ENCODE data around the gene USP21. TPM values are rescaled to one million over a fixed set of nuclear protein-coding genes. Genes with fewer than 3 reads are reported as not detected.
A peak's percentile ranks its signal among the peaks of the same experiment; 100 is the strongest.

The USP21 gene
- polyA plus RNA-seq, 1 of the 3 experiments (the other 2 are of a cell fraction), result 26.8 TPM

GRCh38 chr1:161153176-161153575 lies 6.1 kb upstream of the USP21 start:
- no peaks in the 10 kb centered on the region for H3K9me2 ChIP-seq
- H3K27me3 ChIP-seq (ENCODE audit: insufficient read depth), result no peaks in the 10 kb centered on the region
- peaks cover 4 to 14% of the 10 kb centered on the region in 2 experiments for H3K36me3 ChIP-seq (replicated peaks in 1 of 2; ENCODE audit: control insufficient read depth in 1 of 2, insufficient read depth in 2 of 2, low read length in 1 of 2)
- peak overlapping the region; percentile 61 to 98 for H3K4me3 ChIP-seq (ENCODE audit: low read depth in 2 of 2, low read length in 1 of 2)
- peak overlapping the region; percentile 77; the same call in 1 of the 2 replicates for H3K4me2 ChIP-seq
- WGBS (ENCODE audit: low lambda C conversion rate), result 27% methylated on average over 9 of the region's 9 CpGs
- peak overlapping the region; percentile 97; the same call in 1 of the 2 replicates for H3K9ac ChIP-seq
- peak overlapping the region; percentile 97 for H3K27ac ChIP-seq (ENCODE audit: low read depth in 2 of 2, low read length in 1 of 2)
- no peak for TF ChIP-seq NRF1 (IDR thresholded peaks at IDR 0.05; ENCODE audit: low read depth, low read length)
- TF ChIP-seq EP300 (IDR thresholded peaks at IDR 0.05; ENCODE audit: borderline replicate concordance in 1 of 2, low read depth in 1 of 2, low read length in 1 of 2), result no peak
- TF ChIP-seq EZH2phosphoT487 (IDR thresholded peaks at IDR 0.05; ENCODE audit: borderline replicate concordance, low read depth), result no peak
- no peak for TF ChIP-seq PBX3 (IDR thresholded peaks at IDR 0.05)
- TF ChIP-seq SIN3A (IDR thresholded peaks at IDR 0.05; ENCODE audit: borderline replicate concordance, low read depth, low read length), result no peak
- no peak for TF ChIP-seq RFX5 (IDR thresholded peaks at IDR 0.05; ENCODE audit: low read length)
- no peak for TF ChIP-seq SMC3 (IDR thresholded peaks at IDR 0.05; ENCODE audit: low read depth, low read length)
- TF ChIP-seq ELF1 (IDR thresholded peaks at IDR 0.05), result no peak
- no peak for TF ChIP-seq MAX (IDR thresholded peaks at IDR 0.05; ENCODE audit: low read depth)
- no peak for TF ChIP-seq RAD21 (IDR thresholded peaks at IDR 0.05; ENCODE audit: low read length)
- H3K4me1 ChIP-seq (ENCODE audit: control insufficient read depth in 1 of 2, insufficient read depth in 2 of 2, low read depth in 1 of 2, low read length in 1 of 2), result peaks cover 0 to 4% of the 10 kb centered on the region in 2 experiments; a peak in 3 of 4 replicates
- ChIA-PET CTCF (interaction anchor here (0.8 to 1.6 kb wide), 4 partner anchors 10 to 81 kb away, joined by 3 to 5 read pairs (median 4); no protein-coding TSS in a partner anchor), POLR2A (interaction anchor here (0.6 to 1.3 kb wide), 5 partner anchors 13 to 108 kb away, joined by 3 to 12 read pairs (median 3); partner anchors contain the start of genes DEDD, KLHDC9, PPOX and USF1)
- no peak for DNase-seq
- peak overlapping the region; percentile 93 for H2AFZ ChIP-seq (ENCODE audit: low read depth)
- H3K79me2 ChIP-seq (ENCODE audit: insufficient read depth), result peaks cover 16% of the 10 kb centered on the region
- no peaks in the 10 kb centered on the region for H3F3A ChIP-seq (replicated peaks; ENCODE audit: insufficient read depth)
- no peaks in the 10 kb centered on the region for H4K20me1 ChIP-seq (ENCODE audit: insufficient read depth)
- H3K9me3 ChIP-seq, result no peaks in the 10 kb centered on the region

GRCh38 chr1:161153682-161154337 lies 5.5 kb upstream of the USP21 start, which contains the start of gene UFC1:
Gene UFC1, plus strand, starts transcription at chr1:161153978. Its CDS starts 20 bp downstream, at chr1:161153998.
- peak within 1 kb of the TSS; percentile 93 for H2AFZ ChIP-seq (ENCODE audit: low read depth)
- H3K9ac ChIP-seq, result peak within 1 kb of the TSS; percentile 97
- no peaks in the 10 kb centered on the region for H3K9me2 ChIP-seq
- H3K27me3 ChIP-seq (ENCODE audit: insufficient read depth), result no peaks in the 10 kb centered on the region
- H3K4me3 ChIP-seq (ENCODE audit: low read depth in 2 of 2, low read length in 1 of 2), result peak within 1 kb of the TSS; percentile 61 to 98
- H3K36me3 ChIP-seq (replicated peaks in 1 of 2; ENCODE audit: control insufficient read depth in 1 of 2, insufficient read depth in 2 of 2, low read length in 1 of 2), result peaks cover 4 to 19% of the 10 kb centered on the region in 2 experiments
- DNase-seq, result peak; percentile 79
- CTCF ChIA-PET, result interaction anchor here (0.8 to 1.6 kb wide), 5 partner anchors 11 to 82 kb away, joined by 3 to 5 read pairs (median 3); no protein-coding TSS in a partner anchor
- peaks cover 16% of the 10 kb centered on the region for H3K79me2 ChIP-seq (ENCODE audit: insufficient read depth)
- H3K9me3 ChIP-seq, result no peaks in the 10 kb centered on the region
- POLR2A ChIA-PET, result interaction anchor here (0.6 to 1.3 kb wide), 5 partner anchors 12 to 109 kb away, joined by 3 to 12 read pairs (median 3); partner anchors contain the start of genes DEDD, KLHDC9, PPOX and USF1
- H3K27ac ChIP-seq (ENCODE audit: low read depth in 2 of 2, low read length in 1 of 2), result peak within 1 kb of the TSS; percentile 97
- H3K4me1 ChIP-seq (ENCODE audit: control insufficient read depth in 1 of 2, insufficient read depth in 2 of 2, low read depth in 1 of 2, low read length in 1 of 2), result peaks cover 0 to 10% of the 10 kb centered on the region in 2 experiments; a peak in 3 of 4 replicates
- no peaks in the 10 kb centered on the region for H4K20me1 ChIP-seq (ENCODE audit: insufficient read depth)
- 2% methylated on average over 30 of the region's 33 CpGs for whole genome bisulfite sequencing (ENCODE audit: low lambda C conversion rate)
- peak within 1 kb of the TSS; percentile 77 for H3K4me2 ChIP-seq
- peaks cover 4% of the 10 kb centered on the region for H3F3A ChIP-seq (replicated peaks; ENCODE audit: insufficient read depth)
- peak; percentile 90 for TF ChIP-seq TAF1 (IDR thresholded peaks at IDR 0.05; ENCODE audit: borderline replicate concordance, low read depth, low read length)
- TF ChIP-seq, protein P1, sequence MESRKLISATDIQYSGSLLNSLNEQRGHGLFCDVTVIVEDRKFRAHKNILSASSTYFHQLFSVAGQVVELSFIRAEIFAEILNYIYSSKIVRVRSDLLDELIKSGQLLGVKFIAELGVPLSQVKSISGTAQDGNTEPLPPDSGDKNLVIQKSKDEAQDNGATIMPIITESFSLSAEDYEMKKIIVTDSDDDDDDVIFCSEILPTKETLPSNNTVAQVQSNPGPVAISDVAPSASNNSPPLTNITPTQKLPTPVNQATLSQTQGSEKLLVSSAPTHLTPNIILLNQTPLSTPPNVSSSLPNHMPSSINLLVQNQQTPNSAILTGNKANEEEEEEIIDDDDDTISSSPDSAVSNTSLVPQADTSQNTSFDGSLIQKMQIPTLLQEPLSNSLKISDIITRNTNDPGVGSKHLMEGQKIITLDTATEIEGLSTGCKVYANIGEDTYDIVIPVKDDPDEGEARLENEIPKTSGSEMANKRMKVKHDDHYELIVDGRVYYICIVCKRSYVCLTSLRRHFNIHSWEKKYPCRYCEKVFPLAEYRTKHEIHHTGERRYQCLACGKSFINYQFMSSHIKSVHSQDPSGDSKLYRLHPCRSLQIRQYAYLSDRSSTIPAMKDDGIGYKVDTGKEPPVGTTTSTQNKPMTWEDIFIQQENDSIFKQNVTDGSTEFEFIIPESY (IDR thresholded peaks at IDR 0.05; ENCODE audit: borderline replicate concordance, low read depth), result peak; percentile 92; the same call in 1 of the 2 replicates
- TF ChIP-seq, protein P2, sequence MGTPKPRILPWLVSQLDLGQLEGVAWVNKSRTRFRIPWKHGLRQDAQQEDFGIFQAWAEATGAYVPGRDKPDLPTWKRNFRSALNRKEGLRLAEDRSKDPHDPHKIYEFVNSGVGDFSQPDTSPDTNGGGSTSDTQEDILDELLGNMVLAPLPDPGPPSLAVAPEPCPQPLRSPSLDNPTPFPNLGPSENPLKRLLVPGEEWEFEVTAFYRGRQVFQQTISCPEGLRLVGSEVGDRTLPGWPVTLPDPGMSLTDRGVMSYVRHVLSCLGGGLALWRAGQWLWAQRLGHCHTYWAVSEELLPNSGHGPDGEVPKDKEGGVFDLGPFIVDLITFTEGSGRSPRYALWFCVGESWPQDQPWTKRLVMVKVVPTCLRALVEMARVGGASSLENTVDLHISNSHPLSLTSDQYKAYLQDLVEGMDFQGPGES (IDR thresholded peaks at IDR 0.05; ENCODE audit: low read depth, low read length), result no peak
- TF ChIP-seq RCOR1 (IDR thresholded peaks at IDR 0.05; ENCODE audit: low read length), result no peak
- TF ChIP-seq NFIC (IDR thresholded peaks at IDR 0.05; ENCODE audit: borderline replicate concordance), result no peak
- no peak for TF ChIP-seq SMC3 (IDR thresholded peaks at IDR 0.05; ENCODE audit: low read depth, low read length)
- TF ChIP-seq RFX5 (IDR thresholded peaks at IDR 0.05; ENCODE audit: low read length), result no peak
- peak; percentile 31; the same call in 1 of the 2 replicates for TF ChIP-seq NRF1 (IDR thresholded peaks at IDR 0.05; ENCODE audit: low read depth, low read length)
- TF ChIP-seq CHD2 (IDR thresholded peaks at IDR 0.05; ENCODE audit: low read length, partially characterized antibody), result no peak
- TF ChIP-seq FOXM1 (IDR thresholded peaks at IDR 0.05; ENCODE audit: low read depth), result no peak
- TF ChIP-seq MAX (IDR thresholded peaks at IDR 0.05; ENCODE audit: low read depth), result peak; percentile 92

Data from SK-N-SH (cell line).